A673 (cell line): ENCODE results near the gene PCID2. TPM values are rescaled to one million over a fixed set of nuclear protein-coding genes. Genes with fewer than 3 reads are reported as not detected.

Source experiments
- BruUV-seq: library from RNA; stranded (reverse); fragments of 400-500 nt; replicated peaks from 2 replicates; lab custom pipeline; 2021; lab: Mats Ljungman, UMichigan
- CTCF ChIA-PET: fragments of 300-600 bp; sonication (Branson Sonifier 250); formaldehyde crosslinking; loops from one replicate; lab custom pipeline; 2022; ENCODE audit warnings: antibody characterized with exemption; lab: Charles Lee
- POLR2A ChIA-PET: fragments of 300-600 bp; sonication (Branson Sonifier 250); formaldehyde crosslinking; loops from one replicate; lab custom pipeline; 2022; ENCODE audit warnings: antibody characterized with exemption; ENCODE audit not compliant: low non-redundant PET; lab: Charles Lee
- DNase-seq: peaks from one replicate; pipeline ENCODE4 v3.0.0-alpha.2; 2015; ENCODE audit warnings: low spot score
- H3K27ac ChIP-seq: fragments of 200-600 bp; sonication (generic); 2 replicates; pipeline ENCODE4 v1.5.1; 2016; ENCODE audit warnings: mixed run types, low read depth, mild to moderate bottlenecking, mixed read lengths, antibody characterized with exemption, low read length; ENCODE audit not compliant: poor library complexity, severe bottlenecking
- H3K27me3 ChIP-seq: fragments of 200-600 bp; sonication (generic); replicated peaks from 2 replicates; pipeline ENCODE4 v1.6.1; 2017; ENCODE audit warnings: mixed run types, low read depth, mild to moderate bottlenecking, mixed read lengths, antibody characterized with exemption, low read length; ENCODE audit not compliant: insufficient read depth, poor library complexity
- H3K36me3 ChIP-seq: fragments of 200-600 bp; sonication (generic); 2 replicates; pipeline ENCODE4 v1.6.1; 2016; ENCODE audit warnings: mixed run types, mild to moderate bottlenecking, mixed read lengths, antibody characterized with exemption, low read length; ENCODE audit not compliant: insufficient read depth, poor library complexity, severe bottlenecking
- H3K4me1 ChIP-seq: fragments of 200-600 bp; sonication (generic); 2 replicates; pipeline ENCODE4 v1.6.1; 2017; ENCODE audit warnings: mixed run types, mild to moderate bottlenecking, mixed read lengths, antibody characterized with exemption, low read length; ENCODE audit not compliant: insufficient read depth, poor library complexity, severe bottlenecking
- H3K4me3 ChIP-seq: fragments of 200-600 bp; sonication (generic); 2 replicates; pipeline ENCODE4 v1.5.1; 2016; ENCODE audit warnings: low read depth, mixed run types, mild to moderate bottlenecking, mixed read lengths, low read length; ENCODE audit not compliant: poor library complexity, severe bottlenecking
- H3K9me3 ChIP-seq: fragments of 200-600 bp; sonication (generic); 2 replicates; pipeline ENCODE4 v1.6.1; 2016; ENCODE audit warnings: mixed run types, low read depth, mild to moderate bottlenecking, mixed read lengths, antibody characterized with exemption, low read length; ENCODE audit not compliant: poor library complexity, severe bottlenecking
- EZH2 ChIP-seq: fragments of 200-600 bp; sonication (generic); IDR thresholded peaks from 2 replicates; pipeline ENCODE4 v1.6.1; 2017; ENCODE audit warnings: borderline replicate concordance, low read depth, mild to moderate bottlenecking, mixed read lengths, antibody characterized with exemption, low read length; ENCODE audit not compliant: poor library complexity, severe bottlenecking
- intact Hi-C: fragments of 100-400 bp; cut with micrococcal nuclease; formaldehyde crosslinking; loops from one replicate; pipeline ENCODE4 v1.10.0; 2022; ENCODE audit not compliant: unreplicated experiment
- total RNA-seq: library from RNA; stranded (reverse); gene quantifications from 2 replicates; pipeline ENCODE4 v1.2.3, GENCODE V29; 2021
- TF ChIP-seq, protein P1 (sequence below): fragments of 300-800, 200-600 bp; sonication (generic); conservative IDR thresholded peaks from 2 replicates; pipeline ENCODE4 v1.5.1; 2017; ENCODE audit warnings: low read depth, mild to moderate bottlenecking, antibody characterized with exemption, low read length, moderate library complexity, mixed read lengths

Gene PCID2
- total RNA-seq, 1 experiment from 2014 or later: 67.5 TPM

GRCh38 chr13:113179374-113180230, 28.9 kb downstream of the PCID2 start:
- ChIA-PET CTCF (no interaction called here), POLR2A (interaction anchor here (0.6 kb wide), 1 partner anchor 15 kb away, joined by 4 read pairs; no protein-coding TSS in a partner anchor)
- no TSS peak for BruUV-seq
- no peak overlapping the region for H3K27ac ChIP-seq
- intact Hi-C loops: no loop called here
- H3K4me3 ChIP-seq: no peak overlapping the region
- no peak for TF ChIP-seq EZH2
- TF ChIP-seq, protein P1, sequence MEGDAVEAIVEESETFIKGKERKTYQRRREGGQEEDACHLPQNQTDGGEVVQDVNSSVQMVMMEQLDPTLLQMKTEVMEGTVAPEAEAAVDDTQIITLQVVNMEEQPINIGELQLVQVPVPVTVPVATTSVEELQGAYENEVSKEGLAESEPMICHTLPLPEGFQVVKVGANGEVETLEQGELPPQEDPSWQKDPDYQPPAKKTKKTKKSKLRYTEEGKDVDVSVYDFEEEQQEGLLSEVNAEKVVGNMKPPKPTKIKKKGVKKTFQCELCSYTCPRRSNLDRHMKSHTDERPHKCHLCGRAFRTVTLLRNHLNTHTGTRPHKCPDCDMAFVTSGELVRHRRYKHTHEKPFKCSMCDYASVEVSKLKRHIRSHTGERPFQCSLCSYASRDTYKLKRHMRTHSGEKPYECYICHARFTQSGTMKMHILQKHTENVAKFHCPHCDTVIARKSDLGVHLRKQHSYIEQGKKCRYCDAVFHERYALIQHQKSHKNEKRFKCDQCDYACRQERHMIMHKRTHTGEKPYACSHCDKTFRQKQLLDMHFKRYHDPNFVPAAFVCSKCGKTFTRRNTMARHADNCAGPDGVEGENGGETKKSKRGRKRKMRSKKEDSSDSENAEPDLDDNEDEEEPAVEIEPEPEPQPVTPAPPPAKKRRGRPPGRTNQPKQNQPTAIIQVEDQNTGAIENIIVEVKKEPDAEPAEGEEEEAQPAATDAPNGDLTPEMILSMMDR: no peak
- no peaks in the 10 kb centered on the region for H3K9me3 ChIP-seq
- H3K27me3 ChIP-seq: no peaks in the 10 kb centered on the region
- DNase-seq: no peak
- H3K4me1 ChIP-seq: no peaks in the 10 kb centered on the region
- peaks cover 74% of the 10 kb centered on the region for H3K36me3 ChIP-seq

DNA sequence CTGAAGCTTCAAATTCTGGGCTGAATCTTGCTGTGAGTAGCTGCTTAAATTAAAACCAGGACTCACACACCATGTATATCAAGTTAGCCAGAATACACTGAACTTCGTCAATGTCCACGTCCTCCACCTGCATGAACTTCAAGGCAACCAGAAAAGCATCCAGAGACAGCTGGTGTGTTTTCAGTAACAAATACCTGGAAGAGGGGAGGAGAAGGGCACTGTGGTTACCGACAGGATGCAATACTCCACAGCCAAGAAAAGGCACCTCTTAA, 29.6 kb downstream of the PCID2 start:
- H3K4me3 ChIP-seq: no peak overlapping the region

GRCh38 chr13:113178070-113178895, 30.2 kb downstream of the PCID2 start:
- H3K4me1 ChIP-seq: no peaks in the 10 kb centered on the region
- no peaks in the 10 kb centered on the region for H3K27me3 ChIP-seq
- ChIA-PET CTCF (no interaction called here), POLR2A (no interaction called here)
- no peak overlapping the region for H3K4me3 ChIP-seq
- H3K36me3 ChIP-seq: peaks cover 69% of the 10 kb centered on the region
- no peak for DNase-seq
- no peak for TF ChIP-seq EZH2
- TF ChIP-seq, protein P1: no peak
- no TSS peak for BruUV-seq
- H3K9me3 ChIP-seq: no peaks in the 10 kb centered on the region
- no peak overlapping the region for H3K27ac ChIP-seq
- intact Hi-C loops: no loop called here

More for the DNA sequence above, 29.6 kb downstream of the PCID2 start:
- H3K27me3 ChIP-seq: no peaks in the 10 kb centered on the region
- ChIA-PET POLR2A (no interaction called here), CTCF (no interaction called here)
- peaks cover 74% of the 10 kb centered on the region for H3K36me3 ChIP-seq
- H3K4me1 ChIP-seq: no peaks in the 10 kb centered on the region
- intact Hi-C loops: no loop called here
- H3K9me3 ChIP-seq: no peaks in the 10 kb centered on the region
- no peak for DNase-seq
- BruUV-seq: no TSS peak
- no peak overlapping the region for H3K27ac ChIP-seq
- TF ChIP-seq, protein P1: no peak
- no peak for TF ChIP-seq EZH2
